ENCODE results near the gene IGLL1.
A peak's percentile ranks its signal among the peaks of the same experiment; 100 is the strongest.

IGLL1 gene

GRCh38 chr22:23534851-23535717 is 45.0 kb downstream of the IGLL1 start:
- no peak for ATAC-seq
- peaks cover 7% of the 10 kb centered on the region for H3K4me1 Mint-ChIP-seq
- no peak overlapping the region for H3K4me3 Mint-ChIP-seq
- H3K9me3 Mint-ChIP-seq, result no peaks in the 10 kb centered on the region
- DNase-seq, result no peak
- no peaks in the 10 kb centered on the region for H3K36me3 Mint-ChIP-seq (ENCODE audit: low read depth)
- H3K27me3 Mint-ChIP-seq, result peaks cover 3% of the 10 kb centered on the region
- no peak overlapping the region for H3K27ac Mint-ChIP-seq

GRCh38 chr22:23534201-23534850 is 45.8 kb downstream of the IGLL1 start:
- peaks cover 3% of the 10 kb centered on the region for H3K27me3 Mint-ChIP-seq
- ATAC-seq (no peak), DNase-seq (no peak)
- no peak overlapping the region for H3K4me3 Mint-ChIP-seq
- no peak overlapping the region for H3K27ac Mint-ChIP-seq
- H3K9me3 Mint-ChIP-seq, result no peaks in the 10 kb centered on the region
- peaks cover 3% of the 10 kb centered on the region for H3K4me1 Mint-ChIP-seq
- H3K36me3 Mint-ChIP-seq (ENCODE audit: low read depth), result no peaks in the 10 kb centered on the region

GRCh38 chr22:23533771-23534191 is 46.3 kb downstream of the IGLL1 start:
- DNase-seq, result no peak
- Mint-ChIP-seq H3K4me3 (no peak overlapping the region), H3K4me1 (no peaks in the 10 kb centered on the region), H3K9me3 (no peaks in the 10 kb centered on the region), H3K36me3 (ENCODE audit: low read depth) (no peaks in the 10 kb centered on the region), H3K27ac (no peak overlapping the region), H3K27me3 (peaks cover 3% of the 10 kb centered on the region)
- ATAC-seq, result no peak

- H3K27ac Mint-ChIP-seq, result no peak overlapping the region
- DNase-seq (peak; percentile 39), ATAC-seq (no peak)
- no peak overlapping the region for H3K4me3 Mint-ChIP-seq
- H3K36me3 Mint-ChIP-seq (ENCODE audit: low read depth), result no peaks in the 10 kb centered on the region
- no peaks in the 10 kb centered on the region for H3K4me1 Mint-ChIP-seq
- H3K27me3 Mint-ChIP-seq, result peaks cover 3% of the 10 kb centered on the region
- H3K9me3 Mint-ChIP-seq, result no peaks in the 10 kb centered on the region
Observed at GRCh38 chr22:23533328-23533762, 46.7 kb downstream of the IGLL1 start.

- no peaks in the 10 kb centered on the region for H3K9me3 Mint-ChIP-seq
- H3K27ac Mint-ChIP-seq, result no peak overlapping the region
- peaks cover 3% of the 10 kb centered on the region for H3K27me3 Mint-ChIP-seq
- no peaks in the 10 kb centered on the region for H3K36me3 Mint-ChIP-seq (ENCODE audit: low read depth)
- no peak overlapping the region for H3K4me3 Mint-ChIP-seq
- ATAC-seq (no peak), DNase-seq (no peak)
- H3K4me1 Mint-ChIP-seq, result no peaks in the 10 kb centered on the region
Observed at GRCh38 chr22:23532731-23533130, 47.4 kb downstream of the IGLL1 start.

GRCh38 chr22:23531966-23532705 is 48.0 kb downstream of the IGLL1 start:
- no peaks in the 10 kb centered on the region for H3K36me3 Mint-ChIP-seq (ENCODE audit: low read depth)

GRCh38 chr22:23531283-23531956 is 48.7 kb downstream of the IGLL1 start:
- Mint-ChIP-seq H3K27ac (no peak overlapping the region), H3K36me3 (ENCODE audit: low read depth) (no peaks in the 10 kb centered on the region), H3K9me3 (no peaks in the 10 kb centered on the region), H3K4me1 (no peaks in the 10 kb centered on the region), H3K27me3 (peaks cover 3% of the 10 kb centered on the region), H3K4me3 (no peak overlapping the region)
- no peak for ATAC-seq
- no peak for DNase-seq

More at GRCh38 chr22:23531966-23532705, 48.0 kb downstream of the IGLL1 start:
- Mint-ChIP-seq H3K4me1 (no peaks in the 10 kb centered on the region), H3K27me3 (peaks cover 3% of the 10 kb centered on the region), H3K9me3 (no peaks in the 10 kb centered on the region), H3K27ac (no peak overlapping the region), H3K4me3 (no peak overlapping the region)
- ATAC-seq, result no peak
- DNase-seq, result no peak

- no peak for DNase-seq
- H3K4me1 Mint-ChIP-seq, result no peaks in the 10 kb centered on the region
- no peaks in the 10 kb centered on the region for H3K36me3 Mint-ChIP-seq (ENCODE audit: low read depth)
- peaks cover 3% of the 10 kb centered on the region for H3K27me3 Mint-ChIP-seq
- H3K27ac Mint-ChIP-seq, result no peak overlapping the region
- no peaks in the 10 kb centered on the region for H3K9me3 Mint-ChIP-seq
- ATAC-seq, result peak; percentile 22
- H3K4me3 Mint-ChIP-seq, result no peak overlapping the region
Observed at GRCh38 chr22:23530766-23531282, 49.3 kb downstream of the IGLL1 start.

GRCh38 chr22:23530106-23530505 is 50.0 kb downstream of the IGLL1 start:
- Mint-ChIP-seq H3K4me3 (no peak overlapping the region), H3K4me1 (no peaks in the 10 kb centered on the region), H3K9me3 (no peaks in the 10 kb centered on the region), H3K27ac (no peak overlapping the region), H3K36me3 (ENCODE audit: low read depth) (no peaks in the 10 kb centered on the region), H3K27me3 (peaks cover 3% of the 10 kb centered on the region)
- no peak for ATAC-seq
- no peak for DNase-seq

- Mint-ChIP-seq H3K27me3 (peaks cover 3% of the 10 kb centered on the region), H3K4me3 (no peak overlapping the region), H3K27ac (no peak overlapping the region), H3K9me3 (no peaks in the 10 kb centered on the region), H3K4me1 (no peaks in the 10 kb centered on the region), H3K36me3 (ENCODE audit: low read depth) (no peaks in the 10 kb centered on the region)
- DNase-seq, result no peak
- ATAC-seq, result no peak
Observed at GRCh38 chr22:23529166-23530103, 50.7 kb downstream of the IGLL1 start.

- Mint-ChIP-seq H3K27ac (no peak overlapping the region), H3K27me3 (peaks cover 15% of the 10 kb centered on the region), H3K4me3 (no peak overlapping the region), H3K4me1 (no peaks in the 10 kb centered on the region), H3K9me3 (no peaks in the 10 kb centered on the region), H3K36me3 (ENCODE audit: low read depth) (no peaks in the 10 kb centered on the region)
- DNase-seq (no peak), ATAC-seq (no peak)
Observed at GRCh38 chr22:23527971-23528740, 51.9 kb downstream of the IGLL1 start.

- Mint-ChIP-seq H3K27me3 (peaks cover 18% of the 10 kb centered on the region), H3K4me1 (peaks cover 2% of the 10 kb centered on the region), H3K36me3 (ENCODE audit: low read depth) (no peaks in the 10 kb centered on the region), H3K9me3 (no peaks in the 10 kb centered on the region), H3K4me3 (no peak overlapping the region), H3K27ac (no peak overlapping the region)
- DNase-seq, result no peak
- no peak for ATAC-seq
Observed at GRCh38 chr22:23526596-23527316, 53.3 kb downstream of the IGLL1 start.
